HG03103 (cell line): ENCODE data around the gene NDST3.

Experiments used
- ATAC-seq: cut with Tn5 transposase; IDR thresholded peaks from one replicate; pipeline ENCODE4 v1.9.1; 2021; ENCODE audit warnings: low read depth; ENCODE audit not compliant: unreplicated experiment

The NDST3 gene

GRCh38 chr4:118034053-118034785 lies at the start of gene NDST3:
TSS of gene NDST3 (plus strand) at chr4:118034486. CDS start at chr4:118053911, 19,425 bp downstream.
- ATAC-seq: peak; percentile 62

GRCh38 chr4:117986321-117986720 lies 48.0 kb upstream of the NDST3 start:
- no peak for ATAC-seq

GRCh38 chr4:117987464-117987863 lies 46.8 kb upstream of the NDST3 start:
- no peak for ATAC-seq

- no peak for ATAC-seq
Observed at GRCh38 chr4:117996891-117997290, 37.4 kb upstream of the NDST3 start.

GRCh38 chr4:118004088-118004487 lies 30.2 kb upstream of the NDST3 start:
- ATAC-seq: no peak

- ATAC-seq: no peak
Observed at GRCh38 chr4:118005883-118006282, 28.4 kb upstream of the NDST3 start.

- no peak for ATAC-seq
Observed at GRCh38 chr4:118012142-118012541, 22.1 kb upstream of the NDST3 start.

- ATAC-seq: no peak
Observed at GRCh38 chr4:118014831-118015230, 19.5 kb upstream of the NDST3 start.

- ATAC-seq: no peak
Observed at GRCh38 chr4:118018381-118019145, 15.7 kb upstream of the NDST3 start.

GRCh38 chr4:118026806-118027205 lies 7.5 kb upstream of the NDST3 start:
- ATAC-seq: no peak

GRCh38 chr4:118029224-118029623 lies 5.1 kb upstream of the NDST3 start:
- ATAC-seq: no peak

GRCh38 chr4:118032691-118033090 lies 1.6 kb upstream of the NDST3 start:
- no peak for ATAC-seq

- ATAC-seq: no peak
Observed at GRCh38 chr4:118033148-118034052, 886 bp upstream of the NDST3 start.

GRCh38 chr4:118035309-118035708 lies 1.0 kb downstream of the NDST3 start:
- ATAC-seq: no peak

GRCh38 chr4:118036336-118036735 lies 2.0 kb downstream of the NDST3 start:
- ATAC-seq: no peak

GRCh38 chr4:118037955-118038354 lies 3.7 kb downstream of the NDST3 start:
- ATAC-seq: no peak

GRCh38 chr4:118046323-118046722 lies 12.0 kb downstream of the NDST3 start:
- ATAC-seq: no peak

- no peak for ATAC-seq
Observed at GRCh38 chr4:118047043-118047442, 12.8 kb downstream of the NDST3 start.

- ATAC-seq: no peak
Observed at GRCh38 chr4:118058955-118059354, 24.7 kb downstream of the NDST3 start.

GRCh38 chr4:118059397-118059796 lies 25.1 kb downstream of the NDST3 start:
- ATAC-seq: no peak
